H9 (cell line): ENCODE results near the gene ZNF831. TPM values are rescaled to one million over a fixed set of nuclear protein-coding genes. Genes with fewer than 3 reads are reported as not detected.

Source experiments
- DNase-seq: peaks from one replicate; pipeline ENCODE4 v3.0.0-alpha.2; 2017
- H2AFZ ChIP-seq: one replicate; pipeline ENCODE4 v1.6.1; 2013; ENCODE audit warnings: mild to moderate bottlenecking, low read length, control low read depth, moderate library complexity
- H2AK5ac ChIP-seq: 2 replicates; pipeline ENCODE4 v1.6.1; 2013; ENCODE audit warnings: low read length, control low read depth, mixed read lengths; ENCODE audit not compliant: insufficient read length
- H2BK120ac ChIP-seq: one replicate; pipeline ENCODE4 v1.6.1; 2013; ENCODE audit warnings: low read depth, mild to moderate bottlenecking, low read length, control low read depth, inconsistent platforms; ENCODE audit not compliant: poor library complexity, severe bottlenecking
- H2BK12ac ChIP-seq: 2 replicates; pipeline ENCODE4 v1.6.1; 2013; ENCODE audit warnings: low read length, control low read depth, mixed read lengths, low read depth; ENCODE audit not compliant: insufficient read length
- H2BK15ac ChIP-seq: 2 replicates; pipeline ENCODE4 v1.6.1; 2013; ENCODE audit warnings: low read depth, low read length, control low read depth
- H2BK20ac ChIP-seq: one replicate; pipeline ENCODE4 v1.6.1; 2013; ENCODE audit warnings: low read depth, mild to moderate bottlenecking, low read length, control low read depth, inconsistent platforms; ENCODE audit not compliant: poor library complexity, severe bottlenecking
- H2BK5ac ChIP-seq: 2 replicates; pipeline ENCODE4 v1.6.1; 2013; ENCODE audit warnings: low read length, control low read depth, mixed read lengths; ENCODE audit not compliant: insufficient read length
- H3K14ac ChIP-seq: 2 replicates; pipeline ENCODE4 v1.6.1; 2013; ENCODE audit warnings: low read length, control low read depth; ENCODE audit not compliant: insufficient read depth
- H3K18ac ChIP-seq: 2 replicates; pipeline ENCODE4 v1.6.1; 2013; ENCODE audit warnings: low read depth, mild to moderate bottlenecking, mixed read lengths, low read length, control low read depth; ENCODE audit not compliant: insufficient read length
- H3K23ac ChIP-seq: 2 replicates; pipeline ENCODE4 v1.6.1; 2013; ENCODE audit warnings: low read length, control low read depth, mixed read lengths, low read depth; ENCODE audit not compliant: insufficient read length
- H3K23me2 ChIP-seq: 2 replicates; pipeline ENCODE4 v1.6.1; 2013; ENCODE audit warnings: low read depth, mild to moderate bottlenecking, mixed read lengths, low read length, control low read depth; ENCODE audit not compliant: insufficient read length, poor library complexity, severe bottlenecking
- H3K27ac ChIP-seq: 2 replicates; pipeline ENCODE4 v1.5.1; 2013; ENCODE audit warnings: low read length, control low read depth, mixed read lengths, low read depth; ENCODE audit not compliant: insufficient read length
- H3K27me3 ChIP-seq: 2 replicates; pipeline ENCODE4 v1.6.1; 2013; ENCODE audit warnings: low read length, control low read depth, inconsistent platforms; ENCODE audit not compliant: insufficient read depth
- H3K4ac ChIP-seq: 2 replicates; pipeline ENCODE4 v1.6.1; 2013; ENCODE audit warnings: low read depth, mild to moderate bottlenecking, control low read depth, inconsistent platforms, low read length, moderate library complexity
- H3K4me1 ChIP-seq: 2 replicates; pipeline ENCODE4 v1.6.1; 2013; ENCODE audit warnings: low read length, control low read depth, inconsistent platforms; ENCODE audit not compliant: insufficient read depth
- H3K4me2 ChIP-seq: 2 replicates; pipeline ENCODE4 v1.6.1; 2013; ENCODE audit warnings: low read length, control low read depth, mixed read lengths; ENCODE audit not compliant: insufficient read length, insufficient read depth
- H3K56ac ChIP-seq: 2 replicates; pipeline ENCODE4 v1.6.1; 2013; ENCODE audit warnings: low read depth, mild to moderate bottlenecking, mixed read lengths, low read length, control low read depth; ENCODE audit not compliant: insufficient read length
- H3K79me1 ChIP-seq: 2 replicates; pipeline ENCODE4 v1.6.1; 2013; ENCODE audit warnings: low read depth, mild to moderate bottlenecking, moderate library complexity, low read length, control low read depth, inconsistent platforms; ENCODE audit not compliant: insufficient read depth, poor library complexity, severe bottlenecking
- H3K79me2 ChIP-seq: 2 replicates; pipeline ENCODE4 v1.6.1; 2013; ENCODE audit warnings: low read length, control low read depth, inconsistent platforms; ENCODE audit not compliant: insufficient read depth
- H3K9ac ChIP-seq: 2 replicates; pipeline ENCODE4 v1.6.1; 2013; ENCODE audit warnings: low read length, control low read depth, mixed read lengths; ENCODE audit not compliant: insufficient read length; ENCODE audit errors: extremely low read depth
- H3K9me3 ChIP-seq: one replicate; pipeline ENCODE4 v1.6.1; 2013; ENCODE audit warnings: low read depth, low read length, inconsistent platforms; ENCODE audit not compliant: control insufficient read depth
- H3T11ph ChIP-seq: one replicate; pipeline ENCODE4 v1.6.1; 2013; ENCODE audit warnings: mild to moderate bottlenecking, low read length, control low read depth, inconsistent platforms
- H4K20me1 ChIP-seq: one replicate; pipeline ENCODE4 v1.6.1; 2013; ENCODE audit not compliant: control insufficient read depth, insufficient read length, insufficient read depth
- H4K5ac ChIP-seq: 2 replicates; pipeline ENCODE4 v1.6.1; 2013; ENCODE audit warnings: low read depth, mild to moderate bottlenecking, mixed read lengths, low read length, control low read depth; ENCODE audit not compliant: insufficient read length
- H4K8ac ChIP-seq: replicated peaks from 2 replicates; pipeline ENCODE4 v1.6.1; 2013; ENCODE audit warnings: low read length, control low read depth, mixed read lengths, low read depth; ENCODE audit not compliant: insufficient read length
- H4K91ac ChIP-seq: 2 replicates; pipeline ENCODE4 v1.6.1; 2013; ENCODE audit warnings: low read depth, mild to moderate bottlenecking, moderate library complexity, mixed read lengths, low read length, control low read depth; ENCODE audit not compliant: insufficient read length
- H3K27ac Mint-ChIP-seq, 3 experiments: 2 replicates in 2 of 3; 3 replicates in 1 of 3; pipeline ENCODE4 v1.8.0; 2020 to 2021; ENCODE audit warnings: mixed read lengths in 3 of 3, mild to moderate bottlenecking in 1 of 3, moderate library complexity in 1 of 3
- H3K27me3 Mint-ChIP-seq: 2 replicates; pipeline ENCODE4 v1.8.0; 2021; ENCODE audit warnings: low read depth, mild to moderate bottlenecking, moderate library complexity, mixed read lengths
- H3K36me3 Mint-ChIP-seq, 3 experiments: 2 replicates in 2 of 3; 3 replicates in 1 of 3; pipeline ENCODE4 v1.8.0; 2020 to 2021; ENCODE audit warnings: low read depth in 3 of 3, mixed read lengths in 3 of 3; ENCODE audit not compliant: insufficient read depth in 1 of 3
- H3K4me1 Mint-ChIP-seq, 2 experiments: 2 replicates each; pipeline ENCODE4 v1.8.0; 2020; ENCODE audit warnings: mixed read lengths in 2 of 2
- H3K4me3 Mint-ChIP-seq, 2 experiments: 2 replicates in 1 of 2; 3 replicates in 1 of 2; pipeline ENCODE4 v1.8.0; 2020 to 2021; ENCODE audit warnings: mild to moderate bottlenecking in 2 of 2, mixed read lengths in 2 of 2, moderate library complexity in 1 of 2
- H3K9me3 Mint-ChIP-seq, 2 experiments: 2 replicates in 1 of 2; 3 replicates in 1 of 2; pipeline ENCODE4 v1.8.0; 2020; ENCODE audit warnings: mild to moderate bottlenecking in 2 of 2, mixed read lengths in 2 of 2, moderate library complexity in 1 of 2
- CTCF ChIP-seq: fragments of 200-600 bp; sonication (generic); conservative IDR thresholded peaks from 3 replicates; pipeline ENCODE4 v1.8.0; 2021; ENCODE audit warnings: antibody characterized with exemption, mild to moderate bottlenecking
- WGBS: extraction: QIAGEN DNeasy Blood & Tissue Kit; methylation state at CpG from one replicate; pipeline ENCODE4 v1.1.7; 2013; ENCODE audit warnings: missing lambda C conversion rate, low lambda C conversion rate, mixed read lengths; ENCODE audit not compliant: insufficient read length; ENCODE audit errors: extremely low coverage; 5-methylcytosine and 5-hydroxymethylcytosine counted together
- total RNA-seq: library from RNA; stranded (reverse); gene quantifications from 2 replicates; pipeline ENCODE4 v1.2.1, GENCODE V29; 2021

Gene ZNF831
- total RNA-seq, 1 experiment from 2014 or later = not detected

- no CpG with 5 or more reads among the region's 4 CpGs for WGBS
- H2BK120ac ChIP-seq = no peak overlapping the region
- no peak overlapping the region for H3K27ac Mint-ChIP-seq
- no peak overlapping the region for H4K5ac ChIP-seq
- no peak overlapping the region for H4K8ac ChIP-seq
- H4K20me1 ChIP-seq = no peaks in the 10 kb centered on the region
- H3K18ac ChIP-seq = no peak overlapping the region
- H3K79me1 ChIP-seq = no peaks in the 10 kb centered on the region
- H3K4me1 ChIP-seq = 0 out of 2 replicates have a peak, but pooled peaks cover under 1% of the 10 kb centered on the region
- H2AK5ac ChIP-seq = no peak overlapping the region
- H3K27me3 ChIP-seq = 0 out of 2 replicates have a peak, but pooled peaks cover 1% of the 10 kb centered on the region
- no peaks in the 10 kb centered on the region for H3K9me3 Mint-ChIP-seq
- H3K9ac ChIP-seq = no peak overlapping the region
- no peak overlapping the region for H2AFZ ChIP-seq
- no peak overlapping the region for H2BK15ac ChIP-seq
- no peaks in the 10 kb centered on the region for H3K79me2 ChIP-seq
- H3K4ac ChIP-seq = no peak overlapping the region
- H2BK12ac ChIP-seq = no peak overlapping the region
- H3K27me3 Mint-ChIP-seq = peaks cover 17% of the 10 kb centered on the region
- no peak overlapping the region for H3K4me3 Mint-ChIP-seq
- H3K56ac ChIP-seq = no peak overlapping the region
- H3K9me3 ChIP-seq = no peaks in the 10 kb centered on the region
- H2BK5ac ChIP-seq = no peak overlapping the region
- H3K14ac ChIP-seq = no peak overlapping the region
- no peak overlapping the region for H2BK20ac ChIP-seq
- H3K36me3 Mint-ChIP-seq = no peaks in the 10 kb centered on the region
- H3K4me2 ChIP-seq = no peak overlapping the region
- TF ChIP-seq CTCF = no peak
- no peak overlapping the region for H3T11ph ChIP-seq
- no peak for DNase-seq
- H3K27ac ChIP-seq = no peak overlapping the region
- no peak overlapping the region for H4K91ac ChIP-seq
- H3K4me1 Mint-ChIP-seq = peaks cover 11 to 13% of the 10 kb centered on the region in 2 experiments
- no peaks in the 10 kb centered on the region for H3K23me2 ChIP-seq
- no peak overlapping the region for H3K23ac ChIP-seq
Measured at GRCh38 chr20:59214073-59214472, 50.5 kb downstream of the ZNF831 start.
